Muscle layer of colon (tissue), 2 donors: Measurements from ENCODE around the gene DENND2A.

Experiments used
- H3K27ac ChIP-seq: one replicate; pipeline ENCODE4 v1.7.0; 2013; ENCODE audit warnings: low read depth, mild to moderate bottlenecking, low read length, moderate library complexity
- H3K27me3 ChIP-seq, 2 donors: one replicate each; pipeline ENCODE4 v1.7.0; 2013; ENCODE audit warnings: low read length in 2 of 2, mild to moderate bottlenecking in 2 of 2; ENCODE audit not compliant: insufficient read depth in 2 of 2, control insufficient read depth in 1 of 2
- H3K36me3 ChIP-seq: one replicate; pipeline ENCODE4 v1.7.0; 2013; ENCODE audit warnings: mild to moderate bottlenecking, low read length; ENCODE audit not compliant: insufficient read depth
- H3K4me1 ChIP-seq: one replicate; pipeline ENCODE4 v1.7.0; 2013; ENCODE audit warnings: mild to moderate bottlenecking, low read length; ENCODE audit not compliant: insufficient read depth
- H3K4me3 ChIP-seq, 2 donors: one replicate each; pipeline ENCODE4 v1.7.0; 2013; ENCODE audit warnings: low read length in 2 of 2, low read depth in 1 of 2, mild to moderate bottlenecking in 1 of 2, moderate library complexity in 1 of 2
- H3K9ac ChIP-seq: one replicate; pipeline ENCODE4 v1.7.0; 2013; ENCODE audit warnings: low read length
- H3K9me3 ChIP-seq: one replicate; pipeline ENCODE4 v1.7.0; 2013; ENCODE audit warnings: mild to moderate bottlenecking, low read length
- donor health status: abdominal sarcoma.
- donor health status: Adenocarcinoma of cecum.

Gene DENND2A

DNA sequence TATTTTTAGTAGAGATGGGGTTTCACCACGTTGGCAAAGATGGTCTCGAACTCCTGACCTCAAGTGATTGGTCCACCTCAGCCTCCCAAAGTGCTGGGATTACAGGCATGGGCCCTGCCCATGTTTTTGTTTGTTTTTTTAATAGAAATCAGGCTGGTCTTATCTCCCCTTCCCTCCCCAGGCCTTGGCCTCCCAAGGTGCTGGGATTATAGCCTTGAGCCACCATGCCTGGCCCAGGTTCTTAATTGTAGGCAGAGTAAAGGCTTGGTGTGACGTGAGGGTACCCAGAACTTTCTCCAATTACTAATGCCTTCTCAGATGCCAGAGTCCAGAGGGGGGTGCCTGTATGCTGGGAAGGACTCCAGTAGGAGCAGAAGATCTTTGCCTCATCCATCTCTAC is 156.1 kb downstream of the DENND2A start:
- Histone ChIP-seq H3K27me3 (no peaks in the 10 kb centered on the region), H3K9me3 (no peaks in the 10 kb centered on the region), H3K36me3 (no peaks in the 10 kb centered on the region), H3K4me3 (no peak overlapping the region), H3K9ac (no peak overlapping the region), H3K27ac (no peak overlapping the region), H3K4me1 (no peaks in the 10 kb centered on the region)

DNA sequence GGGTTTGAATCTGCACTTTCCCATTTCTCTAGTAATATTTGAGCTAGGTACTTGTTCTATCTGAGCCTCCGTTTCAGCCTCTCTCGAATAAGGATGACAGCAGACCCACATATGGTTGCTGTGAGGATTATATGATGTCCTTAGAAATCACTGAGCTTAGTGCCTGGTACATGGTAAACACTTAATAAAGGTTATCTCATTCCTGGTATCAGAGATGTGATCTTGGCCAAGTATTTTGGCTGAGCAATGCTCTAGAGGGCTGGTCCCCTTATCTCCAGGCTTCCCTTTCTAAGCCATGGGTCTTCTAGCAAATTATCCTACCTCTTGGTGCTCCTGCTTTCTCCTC is 160.9 kb downstream of the DENND2A start:
- Histone ChIP-seq H3K9me3 (no peaks in the 10 kb centered on the region), H3K9ac (peak overlapping the region; percentile 2), H3K27ac (peak overlapping the region; percentile 98), H3K27me3 (no peaks in the 10 kb centered on the region), H3K4me1 (peaks cover 8% of the 10 kb centered on the region), H3K4me3 (peak overlapping the region; percentile 73 to 80), H3K36me3 (no peaks in the 10 kb centered on the region)

DNA sequence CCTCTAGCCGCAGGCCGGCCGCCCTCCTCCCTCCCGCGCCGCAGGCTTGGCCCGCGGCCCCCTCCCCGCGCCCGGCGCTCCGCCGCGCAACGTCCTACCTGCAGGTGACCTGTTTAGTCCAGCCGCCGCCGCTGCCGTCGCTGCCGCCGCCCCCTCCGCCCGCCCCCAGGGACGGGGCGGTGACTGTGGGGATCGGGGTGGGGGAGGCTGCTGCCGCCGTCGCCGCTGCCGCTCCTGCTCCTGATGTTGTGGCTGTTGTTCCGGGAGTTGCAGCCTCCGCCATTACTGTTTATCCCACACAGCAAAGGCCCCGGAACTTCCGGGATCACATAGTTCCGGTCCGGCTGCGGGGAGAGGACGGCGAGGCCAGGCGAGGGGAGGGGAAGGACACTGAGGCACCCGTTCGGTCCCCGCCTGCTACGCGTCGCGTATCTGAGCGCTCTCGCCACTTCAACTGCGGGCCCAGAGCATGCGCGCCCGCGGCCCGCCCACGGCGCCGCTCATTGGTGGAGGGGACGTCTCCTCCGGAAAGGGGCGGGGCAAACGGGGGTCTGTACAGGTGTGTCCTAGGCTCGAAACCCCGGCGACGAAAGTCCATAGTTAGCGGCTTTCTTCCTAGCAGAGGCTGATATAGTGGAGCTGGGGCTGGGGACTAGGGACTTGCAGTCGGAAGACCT is 161.4 kb downstream of the DENND2A start, which contains the start of gene MKRN1:
Gene MKRN1, minus strand, starts transcription at position 444 of the 677 bp plus-strand sequence. Its CDS starts 161 bp downstream, at position 283.
- Histone ChIP-seq H3K4me3 (peak within 1 kb of the TSS; percentile 73 to 80), H3K4me1 (peaks cover 8% of the 10 kb centered on the region), H3K27me3 (no peaks in the 10 kb centered on the region), H3K27ac (peak within 1 kb of the TSS; percentile 98), H3K36me3 (no peaks in the 10 kb centered on the region), H3K9me3 (no peaks in the 10 kb centered on the region), H3K9ac (peak within 1 kb of the TSS; percentile 3)

DNA sequence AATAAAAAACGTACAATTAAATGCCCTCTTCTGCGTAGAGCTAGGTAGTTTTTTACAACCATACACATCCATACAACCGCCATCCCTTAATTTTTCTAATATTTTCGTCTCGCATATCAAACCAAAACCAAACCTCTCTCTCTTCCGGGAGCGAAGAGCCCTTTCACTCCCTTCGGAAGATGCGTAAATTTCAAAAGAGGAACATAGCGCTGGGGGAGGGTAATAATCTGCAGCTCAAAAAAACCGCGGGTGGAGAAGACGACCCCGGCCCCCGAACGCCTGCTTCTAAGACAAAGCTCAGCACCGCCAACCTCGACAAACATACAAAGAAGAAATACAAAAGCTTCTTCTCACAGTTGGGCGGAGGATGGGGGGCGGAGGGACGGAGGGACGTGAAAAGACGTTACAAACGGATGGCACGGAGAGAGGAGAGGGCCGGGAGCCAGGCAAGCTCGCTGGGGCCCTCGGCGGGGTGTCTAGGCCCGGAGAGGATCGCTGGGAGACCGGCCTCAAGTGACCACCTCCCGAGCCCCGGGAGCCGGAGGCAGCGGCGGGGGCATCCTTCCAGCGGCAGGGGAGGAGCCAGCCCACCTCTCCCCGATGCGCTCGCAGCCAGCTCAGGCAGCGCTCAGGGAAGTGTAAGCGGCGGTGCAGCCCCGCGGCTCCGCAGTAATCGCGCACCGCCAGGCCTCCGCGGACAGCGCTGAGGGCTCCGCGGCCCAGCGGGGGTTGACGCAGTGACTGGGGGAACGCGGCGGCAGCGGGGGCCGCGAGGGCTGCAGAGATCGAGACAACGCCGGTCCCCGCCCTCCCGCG is 162.2 kb downstream of the DENND2A start:
- Histone ChIP-seq H3K36me3 (no peaks in the 10 kb centered on the region), H3K4me1 (peaks cover 8% of the 10 kb centered on the region), H3K9me3 (no peaks in the 10 kb centered on the region), H3K27ac (peak overlapping the region; percentile 98), H3K4me3 (peak overlapping the region; percentile 73 to 80), H3K9ac (peak overlapping the region; percentile 3), H3K27me3 (no peaks in the 10 kb centered on the region)

DNA sequence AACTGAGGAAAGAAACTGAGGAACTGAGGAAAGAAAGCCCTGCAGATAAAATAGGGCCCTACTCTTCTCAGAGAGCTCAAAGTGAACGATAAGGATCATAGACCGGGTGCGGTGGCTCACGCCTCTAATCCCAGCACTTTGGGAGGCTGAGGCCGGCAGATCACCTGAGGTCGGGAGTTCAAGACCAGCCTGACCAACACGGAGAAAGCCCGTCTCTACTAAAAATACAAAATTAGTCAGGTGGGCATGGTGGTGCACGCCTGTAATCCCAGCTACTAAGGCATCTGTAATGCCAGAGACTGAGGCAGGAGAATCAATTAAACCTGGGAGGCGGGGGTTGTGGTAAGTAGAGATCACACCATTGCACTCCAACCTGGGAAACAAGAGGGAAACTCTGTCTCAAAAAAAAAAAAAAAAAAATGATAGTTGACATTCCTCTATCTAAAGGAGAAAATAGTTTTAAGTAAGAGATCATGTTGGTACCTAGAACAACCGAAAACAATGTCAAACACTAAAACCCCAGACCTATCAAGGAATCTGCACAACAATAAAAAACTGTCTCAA is 163.8 kb downstream of the DENND2A start:
- Histone ChIP-seq H3K9me3 (no peaks in the 10 kb centered on the region), H3K27ac (no peak overlapping the region), H3K4me3 (no peak overlapping the region), H3K27me3 (no peaks in the 10 kb centered on the region), H3K4me1 (peaks cover 8% of the 10 kb centered on the region), H3K9ac (no peak overlapping the region), H3K36me3 (no peaks in the 10 kb centered on the region)

DNA sequence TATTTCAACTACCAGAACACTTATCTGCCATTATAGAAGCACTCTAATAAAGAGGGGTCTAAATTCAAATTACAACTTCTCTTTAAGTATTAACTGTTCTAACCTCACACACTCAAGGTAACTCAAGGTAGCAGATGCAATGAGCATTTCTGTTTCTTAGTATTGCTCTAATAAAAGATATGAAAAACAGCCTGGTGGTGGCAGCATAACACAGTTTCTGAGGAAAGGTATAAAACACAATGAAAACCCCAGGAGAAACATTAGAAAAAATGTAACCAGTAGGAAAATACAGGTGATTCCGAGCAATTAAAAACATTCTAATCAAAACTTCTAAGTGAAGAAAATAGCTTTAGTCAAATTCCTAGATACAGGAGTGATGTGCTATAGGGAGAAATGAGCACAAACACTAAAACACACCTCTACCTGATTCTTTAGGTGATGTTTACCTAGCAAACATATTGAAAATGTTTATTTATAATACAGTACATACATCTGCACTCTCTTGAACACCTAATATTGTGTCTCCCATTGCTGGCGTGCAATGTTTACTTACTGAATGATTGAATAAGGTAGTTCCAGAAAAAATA is 164.8 kb downstream of the DENND2A start:
- Histone ChIP-seq H3K4me1 (peaks cover 8% of the 10 kb centered on the region), H3K4me3 (no peak overlapping the region), H3K27me3 (no peaks in the 10 kb centered on the region), H3K9ac (no peak overlapping the region), H3K36me3 (peaks cover 4% of the 10 kb centered on the region), H3K27ac (no peak overlapping the region), H3K9me3 (no peaks in the 10 kb centered on the region)
